Erythroblast (primary cell): Measurements from ENCODE around the gene PSKH1.
"Not testable (repeated sequence)": the region's sequence is repeated elsewhere in the genome, so short reads cannot be mapped to it uniquely, and the experiment has no call there.

ENCODE experiments used
- GATA1 ChIP-seq: IDR thresholded peaks from 2 replicates; pipeline ENCODE4 v1.6.1; 2011; ENCODE audit warnings: low read depth, mild to moderate bottlenecking, control low read depth, low read length, moderate library complexity
- POLR2A ChIP-seq: IDR thresholded peaks from 2 replicates; pipeline ENCODE4 v1.6.1; 2011; ENCODE audit warnings: mild to moderate bottlenecking, low read length

DNA sequence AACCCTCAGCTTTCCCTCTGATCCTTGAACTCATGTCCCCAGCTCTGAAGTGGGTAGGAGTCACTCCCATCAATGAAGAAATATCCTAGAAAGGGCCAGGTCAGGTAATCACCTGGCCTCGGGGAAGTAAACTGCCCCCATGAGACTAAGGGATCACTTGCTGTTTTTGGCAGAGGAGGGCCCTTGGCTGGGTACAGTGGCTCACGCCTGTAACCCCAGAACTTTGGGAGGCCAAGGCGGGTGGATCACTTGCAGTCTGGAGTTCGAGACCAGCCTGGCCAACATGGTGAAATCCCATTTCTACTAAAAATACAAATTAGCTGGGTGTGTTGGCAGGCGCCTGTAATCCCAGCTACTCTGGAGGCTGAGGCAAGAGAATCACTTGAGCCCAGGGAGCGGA is 29.0 kb upstream of the PSKH1 start:
- TF ChIP-seq POLR2A, GATA1: not testable (repeated sequence)
